NOMO-1 treated with DMSO at 0.1 percent for 48 hours (cell line): Measurements from ENCODE around the gene LRSAM1.

Experiments
- DNase-seq: peaks from one replicate; lab custom pipeline; 2025; ENCODE audit not compliant: unreplicated experiment; lab: John Stamatoyannopoulos, UW

The LRSAM1 gene

GRCh38 chr9:127424676-127424999 is 26.7 kb upstream of the LRSAM1 start:
- peak; percentile 34 for DNase-seq

DNA sequence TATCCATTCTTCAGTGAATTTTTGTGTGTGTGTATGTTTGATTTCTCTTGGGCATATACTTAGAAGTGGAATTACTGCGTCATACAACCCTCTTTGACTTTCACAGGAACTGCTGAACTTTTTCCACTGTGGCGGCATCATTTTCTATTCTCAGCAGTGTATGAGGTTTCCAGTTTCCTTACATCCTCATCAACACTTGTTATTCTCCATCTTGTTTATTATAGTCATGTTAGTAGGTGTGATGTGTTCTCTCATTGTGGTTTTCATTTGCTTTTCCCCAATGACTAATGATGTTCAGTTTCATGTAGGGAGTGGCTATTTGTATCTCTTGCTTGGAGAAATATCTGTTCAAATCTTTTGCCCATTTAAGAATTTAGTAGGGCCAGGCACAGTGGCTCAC is 24.6 kb upstream of the LRSAM1 start:
- no peak for DNase-seq

GRCh38 chr9:127428348-127428747 is 23.0 kb upstream of the LRSAM1 start:
- no peak for DNase-seq

- no peak for DNase-seq
Measured at GRCh38 chr9:127430415-127430814, 20.9 kb upstream of the LRSAM1 start.

DNA sequence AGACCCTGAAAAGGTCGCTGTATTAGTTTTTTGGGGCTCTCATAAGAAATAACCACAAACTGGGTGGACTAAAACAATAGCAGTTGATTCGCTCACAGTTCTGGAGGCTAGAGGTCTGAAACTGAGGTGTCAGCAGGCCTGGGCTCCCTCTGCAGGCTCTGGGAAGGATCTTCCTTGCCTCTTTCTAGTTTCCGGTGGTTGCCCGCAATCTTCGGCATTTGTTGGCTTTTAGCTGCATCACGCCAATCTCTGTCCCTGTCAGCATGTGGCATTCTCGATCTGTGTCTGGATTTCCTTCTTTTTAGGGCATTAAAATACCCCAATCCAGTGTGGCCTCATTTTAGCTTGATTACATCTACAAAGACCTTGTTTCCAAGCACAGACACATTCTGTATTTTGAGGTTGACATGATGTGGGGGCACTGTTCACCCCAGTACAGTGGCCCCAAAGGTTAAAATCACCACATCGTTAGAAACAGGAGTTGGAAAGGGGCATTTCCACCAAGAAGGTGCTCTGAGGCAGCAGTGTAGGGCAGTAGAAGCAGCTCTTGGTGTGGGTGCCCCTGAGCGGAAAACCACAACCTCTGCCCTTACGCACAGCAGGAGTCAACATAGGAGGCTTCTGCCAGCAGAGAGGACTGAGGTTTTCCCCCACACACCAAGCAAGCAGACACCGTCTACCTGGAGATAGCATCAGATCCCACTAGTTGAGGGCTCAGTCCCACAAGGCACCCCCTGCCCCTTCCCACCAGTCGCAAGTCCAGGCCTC is 13.6 kb upstream of the LRSAM1 start:
- DNase-seq: no peak

- DNase-seq: no peak
Measured at GRCh38 chr9:127438394-127438793, 12.9 kb upstream of the LRSAM1 start.

DNA sequence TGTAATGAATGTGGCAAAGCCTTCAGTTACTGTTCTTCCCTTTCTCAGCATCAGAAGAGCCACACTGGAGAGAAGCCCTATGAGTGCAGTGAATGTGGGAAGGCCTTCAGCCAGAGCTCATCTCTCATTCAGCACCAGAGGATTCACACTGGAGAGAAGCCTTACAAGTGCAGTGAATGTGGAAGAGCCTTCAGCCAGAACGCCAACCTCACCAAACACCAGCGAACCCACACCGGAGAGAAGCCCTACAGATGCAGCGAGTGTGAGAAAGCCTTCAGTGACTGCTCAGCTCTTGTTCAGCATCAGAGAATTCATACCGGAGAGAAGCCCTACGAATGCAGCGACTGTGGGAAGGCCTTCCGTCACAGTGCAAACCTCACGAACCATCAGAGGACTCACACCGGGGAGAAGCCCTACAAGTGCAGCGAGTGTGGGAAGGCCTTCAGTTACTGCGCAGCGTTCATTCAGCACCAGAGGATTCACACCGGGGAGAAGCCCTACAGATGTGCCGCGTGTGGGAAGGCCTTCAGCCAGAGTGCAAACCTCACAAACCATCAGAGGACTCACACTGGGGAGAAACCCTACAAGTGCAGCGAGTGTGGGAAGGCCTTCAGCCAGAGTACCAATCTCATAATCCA is 6.9 kb upstream of the LRSAM1 start:
- no peak for DNase-seq

DNA sequence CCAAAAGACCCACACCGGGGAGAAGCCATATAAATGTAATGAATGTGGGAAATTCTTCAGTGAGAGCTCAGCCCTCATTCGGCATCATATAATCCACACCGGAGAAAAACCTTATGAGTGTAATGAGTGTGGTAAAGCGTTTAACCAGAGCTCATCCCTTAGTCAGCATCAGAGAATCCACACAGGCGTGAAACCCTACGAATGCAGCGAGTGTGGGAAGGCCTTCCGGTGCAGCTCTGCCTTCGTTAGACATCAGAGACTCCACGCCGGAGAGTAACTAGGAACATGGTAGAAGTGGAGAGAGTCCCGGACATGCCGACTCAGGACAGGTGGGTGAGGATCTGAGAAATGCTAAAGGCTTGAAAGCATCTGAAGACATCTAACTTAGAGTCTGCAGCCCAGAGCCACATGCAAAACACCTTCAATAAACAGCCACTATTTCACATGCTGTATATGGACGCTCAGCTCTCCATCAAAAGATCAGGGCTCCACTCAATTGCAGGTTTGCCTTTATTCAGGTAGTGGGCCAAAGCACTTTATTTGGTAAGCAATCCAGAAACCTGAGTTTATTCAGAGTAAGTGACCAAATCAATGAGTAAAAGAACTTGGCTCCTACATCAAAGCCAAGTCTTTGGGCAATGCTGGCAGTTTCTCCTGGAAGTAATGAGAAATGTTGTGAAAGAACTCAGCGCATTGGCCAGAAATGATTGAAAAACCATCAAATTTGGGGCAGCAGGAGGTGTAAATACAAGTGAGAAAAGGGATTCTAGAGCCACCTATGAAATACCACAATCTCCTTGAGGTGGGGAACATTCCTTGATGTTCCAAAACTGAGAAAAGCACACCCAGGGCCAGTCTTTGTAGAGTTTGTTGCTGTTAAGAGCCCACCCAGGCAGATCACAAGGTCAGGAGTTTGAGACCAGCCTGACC is 6.1 kb upstream of the LRSAM1 start:
- no peak for DNase-seq

GRCh38 chr9:127445851-127446712 is 5.2 kb upstream of the LRSAM1 start:
- no peak for DNase-seq

DNA sequence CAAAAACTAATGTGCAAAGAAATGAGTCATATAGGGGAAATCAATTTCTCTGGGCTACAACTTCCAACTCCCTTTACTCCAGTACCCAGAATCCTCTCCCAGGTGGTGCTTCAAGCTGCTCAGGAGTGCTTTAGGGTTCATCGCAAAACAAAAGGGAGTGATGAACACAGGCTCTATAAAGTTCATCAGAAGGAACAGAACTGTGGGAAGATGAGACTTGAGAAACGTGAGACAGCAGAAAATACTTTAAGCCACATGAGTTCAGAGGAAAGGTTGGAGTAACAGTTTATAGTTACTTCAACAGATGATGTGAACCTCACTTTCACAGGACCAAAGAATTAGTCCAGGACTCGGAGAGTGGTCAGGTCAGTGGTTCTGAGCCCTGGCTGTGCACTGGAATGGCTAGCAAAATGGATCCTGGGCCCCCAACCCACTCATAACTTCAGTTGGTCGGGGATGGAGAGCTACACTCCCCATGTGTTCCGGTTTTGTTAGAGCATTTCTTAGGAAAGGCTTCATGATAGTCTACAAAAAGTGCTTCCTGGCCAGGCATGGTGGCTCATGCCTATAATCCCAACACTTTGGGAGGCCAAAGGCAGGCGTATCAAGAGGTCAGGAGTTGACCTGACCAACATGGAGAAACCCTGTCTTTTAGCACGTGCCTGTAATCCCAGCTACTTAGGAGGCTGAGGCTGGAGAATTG is 4.4 kb upstream of the LRSAM1 start:
- DNase-seq: no peak

GRCh38 chr9:127447416-127448111 is 3.7 kb upstream of the LRSAM1 start:
- no peak for DNase-seq

DNA sequence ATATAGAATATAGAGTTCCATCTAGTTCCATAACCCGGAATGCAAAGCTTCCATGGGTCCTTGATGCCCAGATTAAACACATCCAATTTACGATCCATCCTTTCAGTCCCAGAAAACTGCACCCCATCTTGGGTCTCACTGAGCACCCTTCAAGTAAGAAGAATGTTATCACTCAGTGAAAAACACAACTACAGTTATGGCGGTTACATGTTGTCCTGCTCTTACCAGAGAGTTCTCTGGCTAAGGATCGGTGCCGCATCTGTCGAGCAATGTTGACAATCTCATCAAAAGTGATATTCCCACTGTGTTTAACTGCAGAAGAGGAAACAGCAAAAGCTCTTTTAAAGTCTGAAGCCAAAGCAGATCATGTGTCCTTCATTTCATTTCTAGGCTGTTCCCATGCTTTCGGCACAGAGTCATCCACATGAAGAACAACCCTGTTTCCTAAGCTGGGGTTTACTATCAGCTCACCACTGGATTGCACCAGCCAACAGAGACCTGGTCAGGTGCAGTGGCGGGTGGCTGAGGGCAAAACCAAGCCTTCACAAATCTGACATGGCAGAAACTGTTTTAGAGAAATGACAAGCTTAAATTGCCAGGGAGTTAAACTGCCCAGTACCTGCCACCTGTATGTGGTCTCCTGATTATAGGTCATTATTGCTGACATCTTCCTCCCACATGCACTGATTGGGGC is 3.1 kb upstream of the LRSAM1 start:
- DNase-seq: no peak

- DNase-seq: no peak
Measured at GRCh38 chr9:127449332-127449966, 1.9 kb upstream of the LRSAM1 start.

GRCh38 chr9:127450243-127450760 is 1.0 kb upstream of the LRSAM1 start:
- no peak for DNase-seq

- DNase-seq: peak; percentile 45
Measured at GRCh38 chr9:127451608-127451857, 223 bp downstream of the LRSAM1 start.

DNA sequence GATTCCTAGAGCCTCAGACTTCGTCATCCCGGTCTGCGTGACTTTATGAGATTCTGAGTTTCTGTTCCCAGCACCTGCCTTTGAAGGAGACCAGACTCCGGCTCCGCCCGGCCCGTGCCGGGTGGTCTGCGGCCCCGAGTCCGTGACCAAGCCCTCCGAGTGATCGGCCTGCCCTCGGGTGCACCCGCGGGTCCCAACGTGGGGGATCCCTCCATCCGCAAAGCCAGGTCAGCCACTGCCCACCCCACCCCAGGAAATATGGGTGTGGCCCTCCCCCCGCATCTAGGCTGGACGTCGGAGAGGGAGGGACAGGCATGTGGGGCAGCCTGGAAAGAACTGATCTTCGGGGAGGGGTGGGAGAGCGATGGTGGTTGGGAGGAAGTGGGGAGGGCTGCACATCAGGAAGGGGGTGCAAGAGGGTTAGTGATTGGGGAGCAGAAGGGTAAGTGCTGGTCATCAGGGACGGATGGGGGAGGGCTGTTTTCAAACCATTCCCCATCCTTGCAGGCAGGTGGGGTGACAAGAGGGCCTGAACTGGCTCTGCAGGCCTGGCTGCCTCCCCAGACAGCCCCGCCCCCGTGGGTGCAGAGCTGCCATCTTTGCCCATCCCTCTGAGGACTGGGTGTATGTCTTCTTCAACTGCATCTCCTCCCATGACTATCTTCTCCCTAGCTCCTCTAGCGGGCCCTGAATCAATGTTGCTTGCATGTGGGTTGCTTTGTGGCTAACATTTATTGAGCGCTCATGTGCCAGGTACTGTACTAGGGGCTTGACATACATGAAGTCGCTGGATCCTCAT is 747 bp downstream of the LRSAM1 start:
- DNase-seq: peak; percentile 22

- DNase-seq: no peak
Measured at GRCh38 chr9:127452691-127453090, 1.4 kb downstream of the LRSAM1 start.
